Activated naive CD8-positive, alpha-beta T cell (primary cell): ENCODE results near the gene SEMA3A.

Experiments
- H3K27ac Mint-ChIP-seq: one replicate; pipeline ENCODE4 v1.8.0; 2021; ENCODE audit warnings: mixed read lengths
- H3K27me3 Mint-ChIP-seq: one replicate; pipeline ENCODE4 v1.8.0; 2021; ENCODE audit warnings: mixed read lengths
- H3K36me3 Mint-ChIP-seq: one replicate; pipeline ENCODE4 v1.8.0; 2021; ENCODE audit warnings: mixed read lengths
- H3K4me1 Mint-ChIP-seq: one replicate; pipeline ENCODE4 v1.8.0; 2021; ENCODE audit warnings: low read depth, mixed read lengths
- H3K4me3 Mint-ChIP-seq: one replicate; pipeline ENCODE4 v1.8.0; 2021; ENCODE audit warnings: mild to moderate bottlenecking, mixed read lengths
- H3K9me3 Mint-ChIP-seq: one replicate; pipeline ENCODE4 v1.8.0; 2021; ENCODE audit warnings: low read depth, mixed read lengths

Gene SEMA3A

GRCh38 chr7:83921271-83921940 lies 273.2 kb downstream of the SEMA3A start:
- no peak overlapping the region for H3K4me3 Mint-ChIP-seq
- H3K27me3 Mint-ChIP-seq, result peaks cover 2% of the 10 kb centered on the region
- H3K4me1 Mint-ChIP-seq, result no peaks in the 10 kb centered on the region
- no peaks in the 10 kb centered on the region for H3K9me3 Mint-ChIP-seq
- H3K36me3 Mint-ChIP-seq, result no peaks in the 10 kb centered on the region
- H3K27ac Mint-ChIP-seq, result no peak overlapping the region

GRCh38 chr7:83918142-83918541 lies 276.4 kb downstream of the SEMA3A start:
- H3K4me3 Mint-ChIP-seq, result no peak overlapping the region
- H3K27me3 Mint-ChIP-seq, result peaks cover 2% of the 10 kb centered on the region
- H3K4me1 Mint-ChIP-seq, result no peaks in the 10 kb centered on the region
- no peak overlapping the region for H3K27ac Mint-ChIP-seq
- H3K9me3 Mint-ChIP-seq, result peaks cover 6% of the 10 kb centered on the region
- H3K36me3 Mint-ChIP-seq, result no peaks in the 10 kb centered on the region

GRCh38 chr7:83913174-83913573 lies 281.4 kb downstream of the SEMA3A start:
- peaks cover 2% of the 10 kb centered on the region for H3K27me3 Mint-ChIP-seq

GRCh38 chr7:83908526-83908925 lies 286.1 kb downstream of the SEMA3A start:
- Mint-ChIP-seq H3K4me3 (no peak overlapping the region), H3K9me3 (peaks cover 5% of the 10 kb centered on the region), H3K27ac (no peak overlapping the region), H3K4me1 (no peaks in the 10 kb centered on the region), H3K36me3 (no peaks in the 10 kb centered on the region), H3K27me3 (no peaks in the 10 kb centered on the region)

More at GRCh38 chr7:83913174-83913573, 281.4 kb downstream of the SEMA3A start:
- peaks cover 7% of the 10 kb centered on the region for H3K9me3 Mint-ChIP-seq
- no peak overlapping the region for H3K4me3 Mint-ChIP-seq
- no peaks in the 10 kb centered on the region for H3K4me1 Mint-ChIP-seq
- H3K36me3 Mint-ChIP-seq, result no peaks in the 10 kb centered on the region
- H3K27ac Mint-ChIP-seq, result no peak overlapping the region
